GM19397 (cell line): ENCODE measurements around the gene DPEP1.
"Not testable (repeated sequence)": the region's sequence is repeated elsewhere in the genome, so short reads cannot be mapped to it uniquely, and the experiment has no call there.

Source experiments
- ATAC-seq: cut with Tn5 transposase; IDR thresholded peaks from one replicate; pipeline ENCODE4 v1.9.1; 2021; ENCODE audit warnings: mild to moderate bottlenecking, moderate library complexity; ENCODE audit not compliant: unreplicated experiment

The DPEP1 gene

DNA sequence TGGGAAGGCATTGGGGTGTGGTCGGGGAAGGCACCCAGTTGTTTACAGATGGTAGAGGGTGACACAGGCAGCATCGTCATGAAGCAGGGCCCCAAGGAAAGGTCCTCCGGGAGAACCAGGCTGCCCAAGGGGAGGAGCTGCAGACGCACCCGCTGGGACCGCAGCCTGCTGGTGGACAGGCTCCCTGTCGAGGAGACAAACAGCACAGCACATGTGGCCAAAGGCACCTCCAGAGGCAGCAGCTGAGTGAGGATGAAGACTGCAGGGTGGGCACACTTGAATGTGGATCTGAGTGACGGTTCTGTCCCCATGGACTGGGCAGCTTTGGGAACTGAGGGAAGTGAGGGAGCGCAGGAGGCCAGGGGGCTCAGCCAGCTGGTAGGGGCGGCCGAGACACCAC, 31.7 kb downstream of the DPEP1 start:
- ATAC-seq, result no peak

DNA sequence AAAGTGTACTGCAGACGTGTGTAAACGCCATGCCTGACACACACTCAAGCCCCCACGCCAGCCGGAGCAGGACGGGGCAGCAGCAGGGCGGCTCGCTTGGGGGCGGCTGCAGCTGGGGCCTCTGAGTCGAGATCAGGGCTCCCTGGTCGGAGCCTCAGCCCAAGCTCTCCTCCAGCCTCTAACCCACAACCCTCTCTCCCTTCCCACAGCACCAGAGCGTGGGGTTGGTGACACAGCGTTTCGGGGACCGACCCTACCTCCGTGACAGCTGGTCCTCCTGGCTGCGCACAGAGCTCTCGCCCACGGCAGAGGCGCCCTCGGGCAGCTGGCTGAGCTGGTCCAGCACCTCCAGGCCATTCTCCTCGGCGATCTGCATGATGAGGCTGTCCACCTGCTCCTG, 32.8 kb downstream of the DPEP1 start:
- ATAC-seq, result no peak

DNA sequence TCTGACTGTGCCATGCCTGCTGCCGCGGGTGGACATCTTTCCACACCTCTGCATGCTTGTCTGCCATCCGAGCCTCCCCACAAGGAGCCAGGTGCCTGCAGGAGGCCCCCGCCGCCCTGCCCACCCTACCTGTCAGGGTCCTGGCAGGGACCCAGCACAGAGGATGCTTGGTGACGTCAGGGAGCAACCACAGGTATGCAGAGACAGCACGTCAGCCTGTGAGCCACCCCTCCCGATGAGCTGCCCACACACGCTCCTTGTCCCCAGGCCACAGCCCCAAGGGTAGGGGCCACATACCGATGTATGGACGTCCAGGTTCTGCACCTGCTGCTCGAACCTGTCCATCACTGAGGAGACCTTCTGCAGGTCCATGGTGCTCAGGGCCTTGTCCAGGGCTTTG, 33.5 kb downstream of the DPEP1 start:
- no peak for ATAC-seq

DNA sequence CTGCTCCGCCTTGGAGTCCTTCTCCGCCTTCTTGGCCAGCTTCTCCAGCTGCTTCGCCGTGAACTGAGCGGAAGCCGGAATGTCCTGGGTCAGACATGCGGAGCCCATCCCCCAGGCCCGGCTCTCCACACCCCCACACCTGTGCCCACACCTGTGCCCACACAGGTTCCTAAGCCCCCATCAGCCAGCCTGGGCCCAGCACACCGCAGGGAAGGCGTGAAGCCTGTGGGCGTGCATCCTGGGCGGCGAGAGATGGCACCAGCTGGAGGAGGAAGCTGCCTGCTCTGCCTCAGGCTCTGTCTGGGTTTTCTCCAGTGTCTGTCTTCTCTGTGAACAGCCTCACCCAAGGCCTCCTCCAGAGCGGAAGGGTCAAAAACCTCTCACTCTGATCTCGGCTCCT, 38.1 kb downstream of the DPEP1 start:
- ATAC-seq, result no peak

DNA sequence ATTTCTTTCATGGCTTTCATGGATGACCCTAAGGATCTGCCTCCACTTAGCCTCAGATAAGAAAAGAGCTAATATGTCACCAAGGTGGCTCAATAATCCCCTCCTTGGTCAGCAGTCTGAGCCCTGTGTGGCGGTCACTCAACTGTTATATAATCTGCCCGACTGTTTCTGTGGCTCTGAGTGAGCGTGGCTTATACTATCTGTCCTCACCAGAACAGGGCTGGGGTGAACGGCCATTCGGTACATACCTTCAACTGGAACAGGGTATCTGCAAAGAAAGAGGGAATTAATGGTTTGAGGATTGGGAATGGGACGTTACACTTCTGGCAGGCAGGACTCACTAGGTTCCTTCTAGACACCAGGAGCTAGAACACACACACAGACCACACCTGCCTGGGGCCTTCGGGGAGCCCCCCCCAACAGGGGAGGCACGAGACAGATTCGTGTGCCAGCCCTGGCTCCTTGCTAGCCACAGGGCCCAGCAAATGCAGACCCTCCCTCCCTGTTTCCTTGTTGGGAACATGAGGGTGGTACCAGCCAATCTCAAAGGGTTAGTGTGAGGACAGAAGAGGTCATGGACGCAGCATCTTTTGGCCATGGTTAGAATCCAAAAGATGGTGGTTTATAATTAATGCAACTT, 40.3 kb downstream of the DPEP1 start:
- no peak for ATAC-seq

DNA sequence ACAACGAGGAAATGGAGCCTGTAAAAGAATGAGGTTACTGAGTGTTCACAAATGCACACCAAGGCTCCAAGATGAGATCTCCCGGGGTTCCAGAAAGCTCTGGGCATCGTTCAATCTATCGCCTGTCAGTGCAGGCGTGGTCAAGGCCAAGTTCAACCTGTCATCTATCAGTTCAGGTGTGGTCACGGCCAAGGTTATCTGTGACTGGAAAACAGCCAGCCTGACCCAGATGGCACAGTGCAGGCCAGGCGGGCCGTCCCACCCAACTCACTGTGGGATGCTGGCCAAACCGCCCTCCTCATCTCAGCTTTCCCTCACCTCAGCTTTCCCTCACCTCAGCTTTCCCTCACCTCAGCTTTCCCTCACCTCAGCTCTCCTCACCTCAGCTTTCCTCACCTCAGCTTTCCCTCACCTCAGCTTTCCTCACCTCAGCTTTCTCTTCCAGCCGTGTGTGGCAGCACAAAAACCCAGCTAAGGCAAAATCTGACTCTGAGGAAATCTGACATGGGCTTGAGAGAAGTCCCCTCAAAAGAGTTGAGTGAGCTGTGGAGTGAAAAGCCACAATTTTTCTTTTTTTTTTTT, 41.7 kb downstream of the DPEP1 start:
- ATAC-seq, result no peak

DNA sequence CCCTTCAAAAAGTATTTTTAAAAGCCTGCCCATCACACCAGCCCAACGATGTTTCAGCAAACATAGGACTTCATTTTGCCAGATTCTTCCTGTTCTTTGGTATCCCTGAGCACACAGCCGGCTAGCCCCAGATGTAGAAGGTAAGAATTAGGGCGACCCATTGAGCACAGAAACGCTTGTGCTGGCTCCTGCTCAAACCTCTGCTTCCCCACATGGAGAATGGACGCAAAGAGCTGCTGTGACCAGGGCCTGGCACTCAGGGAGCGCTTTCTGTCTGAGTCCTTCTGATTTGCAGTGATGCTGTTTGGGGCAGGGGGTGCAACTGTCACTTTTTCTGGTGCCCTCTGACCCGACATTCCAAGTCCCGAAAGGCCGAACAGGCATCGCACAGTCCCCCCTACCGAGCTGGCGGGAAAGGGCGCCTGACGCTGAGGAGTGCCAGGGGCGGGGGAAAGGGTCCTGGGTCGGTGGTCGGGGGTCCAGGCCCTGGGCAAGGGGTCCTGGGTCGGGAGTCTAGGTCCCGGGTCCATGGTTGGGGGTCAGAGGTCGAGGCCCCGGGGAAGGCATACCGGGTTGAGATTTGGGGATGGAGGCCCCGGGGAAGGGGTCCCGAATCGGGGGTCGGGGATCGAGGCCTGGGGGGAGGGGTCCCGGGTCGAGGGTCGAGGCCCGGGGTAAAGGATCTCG, 43.1 kb downstream of the DPEP1 start:
- ATAC-seq, result no peak

DNA sequence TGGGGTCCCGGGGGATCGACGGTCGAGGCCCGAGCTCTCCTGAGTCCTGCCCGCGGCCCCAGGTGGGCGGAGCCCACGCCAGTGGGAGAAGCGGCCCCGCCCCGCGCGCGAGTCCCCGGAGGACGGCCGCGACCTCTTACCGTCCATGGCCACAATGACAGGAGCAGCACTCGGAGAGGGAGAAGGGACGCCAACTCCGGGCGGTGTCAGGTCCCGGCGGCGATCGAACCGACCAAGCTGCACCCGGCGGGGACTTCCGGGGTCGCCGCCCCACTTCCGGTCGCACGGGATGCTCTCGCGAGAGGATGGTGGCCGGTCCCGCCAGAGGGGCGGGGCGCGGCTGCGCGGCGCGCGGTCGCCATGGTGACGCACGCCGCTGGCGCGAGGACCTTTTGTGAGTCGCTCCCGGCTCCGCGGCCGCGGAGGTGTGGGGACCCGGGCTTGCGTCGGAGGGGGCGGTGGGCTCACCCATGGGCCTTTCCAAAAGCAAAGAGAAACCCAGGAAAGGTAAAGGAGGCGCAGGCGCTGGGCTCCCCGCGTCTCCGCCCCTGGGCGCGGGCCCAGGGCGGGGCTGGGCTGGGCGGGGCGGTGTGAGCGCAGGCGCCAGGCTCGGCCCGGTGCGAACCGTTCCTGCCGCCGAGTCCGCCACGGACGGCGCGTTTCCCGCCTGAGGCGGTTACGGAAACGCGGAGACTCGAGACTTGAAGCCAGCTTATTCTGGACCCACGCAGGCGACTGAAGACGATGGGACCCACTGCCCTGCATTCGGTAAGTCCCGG, 44.2 kb downstream of the DPEP1 start, which contains the start of the genes CHMP1A and SPATA33:
Gene CHMP1A, minus strand, starts transcription at position 267 of the 779 bp plus-strand sequence. Its CDS starts 120 bp downstream, at position 147.
Gene SPATA33, plus strand, starts transcription at position 395 of the 779 bp plus-strand sequence. Its CDS starts 76 bp downstream, at position 471.
- peak; percentile 89 for ATAC-seq

DNA sequence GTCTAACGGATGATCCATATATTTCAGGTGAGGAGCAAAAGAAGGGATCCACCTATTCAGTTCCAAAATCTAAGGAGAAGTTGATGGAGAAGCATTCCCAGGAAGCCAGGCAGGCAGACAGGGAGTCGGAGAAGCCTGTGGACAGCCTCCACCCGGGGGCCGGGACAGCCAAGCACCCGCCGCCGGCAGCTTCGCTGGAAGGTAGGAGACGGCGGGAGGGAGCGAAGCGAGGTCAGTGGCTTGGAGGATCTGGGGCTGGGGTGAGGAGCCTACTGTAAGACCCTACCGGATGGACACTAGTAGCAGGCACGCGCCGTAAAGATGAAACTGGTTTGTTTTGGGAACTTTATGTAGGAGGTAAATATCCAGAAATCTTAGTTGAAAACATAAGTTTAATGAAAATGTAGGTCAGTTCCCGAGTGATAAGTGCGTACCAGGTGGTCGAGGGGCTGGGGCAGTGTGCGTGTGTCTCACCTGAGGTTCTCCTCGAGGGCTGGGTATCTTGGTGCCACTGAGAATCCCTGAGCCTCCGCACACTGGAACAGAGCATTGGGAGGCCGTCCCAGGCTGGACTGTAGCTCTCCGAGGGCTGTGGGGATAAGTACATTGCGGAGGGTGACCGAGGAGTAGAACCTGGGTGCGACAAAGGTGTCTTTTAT, 44.9 kb downstream of the DPEP1 start:
- ATAC-seq, result no peak

DNA sequence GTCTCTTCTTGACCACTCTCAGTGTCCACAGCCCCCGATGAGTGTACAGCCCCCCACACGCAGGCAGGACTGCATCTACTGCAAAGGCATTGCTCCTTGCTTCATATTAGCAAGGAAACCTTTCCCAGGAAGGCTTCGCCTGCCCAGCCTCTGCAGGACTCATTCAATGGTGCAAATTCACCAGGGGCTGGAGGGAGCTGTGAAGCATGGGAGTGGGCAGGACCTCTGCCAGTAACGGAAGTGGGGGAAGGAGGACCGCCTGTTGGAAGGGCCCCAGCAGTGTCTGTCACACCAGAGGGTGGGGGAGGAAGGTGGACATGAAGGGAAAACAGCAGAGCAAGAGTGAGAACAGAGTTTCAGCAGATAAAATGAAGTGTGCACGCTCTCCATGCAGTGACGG, 46.7 kb downstream of the DPEP1 start:
- no peak for ATAC-seq

DNA sequence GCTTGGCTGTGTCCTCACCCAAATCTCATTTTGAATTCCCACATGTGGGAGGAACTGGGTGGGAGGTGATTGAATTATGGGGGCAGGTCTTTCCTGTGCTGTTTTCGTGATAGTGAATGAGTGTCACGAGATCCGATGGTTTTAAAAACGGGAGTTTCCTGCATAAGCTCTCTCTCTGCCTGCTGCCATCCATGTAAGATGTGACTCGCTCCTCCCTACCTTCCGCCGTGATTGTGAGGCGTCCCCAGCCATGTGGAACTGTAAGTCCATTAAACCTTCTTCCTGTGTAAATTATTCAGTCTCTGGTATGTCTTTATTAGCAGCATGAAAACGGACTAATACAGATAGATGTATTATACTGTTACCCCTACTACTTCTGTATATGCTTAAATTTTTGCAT, 47.8 kb downstream of the DPEP1 start:
- ATAC-seq, result no peak

DNA sequence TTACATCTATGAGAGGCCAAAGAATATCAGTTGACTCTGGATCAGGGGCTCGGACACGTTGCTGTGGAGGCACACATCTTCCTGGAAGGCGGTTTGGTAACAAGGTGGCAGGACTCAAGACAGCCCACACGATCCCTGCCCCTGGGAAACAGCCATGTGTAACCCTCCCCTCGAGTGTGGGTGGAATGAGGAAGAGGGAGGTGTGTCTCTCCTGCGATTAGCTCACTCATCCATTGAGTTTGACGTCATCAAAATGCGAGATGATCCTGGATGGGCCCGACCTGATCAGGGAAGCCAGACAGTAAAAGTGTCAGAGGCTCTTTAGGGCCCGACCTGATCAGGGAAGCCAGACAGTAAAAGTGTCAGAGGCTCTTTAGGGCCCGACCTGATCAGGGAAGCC, 50.8 kb downstream of the DPEP1 start:
- ATAC-seq, result not testable (repeated sequence)

DNA sequence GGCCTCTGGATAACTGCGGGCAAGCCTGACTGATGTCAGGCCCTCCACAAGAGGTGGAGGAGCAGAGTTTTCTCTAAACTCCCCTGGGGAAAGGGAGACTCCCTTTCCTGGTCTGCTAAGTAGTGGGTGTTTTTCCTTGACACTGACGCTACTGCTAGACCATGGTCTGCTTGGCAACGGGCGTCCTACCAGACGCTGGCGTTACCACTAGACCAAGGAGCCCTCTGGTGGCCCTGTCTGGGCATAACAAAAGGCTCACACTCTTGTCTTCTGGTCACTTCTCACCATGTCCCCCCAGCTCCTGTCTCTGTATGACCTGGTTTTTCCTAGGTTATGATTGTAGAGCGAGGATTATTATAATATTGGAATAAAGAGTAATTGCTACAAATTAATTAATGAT, 53.6 kb downstream of the DPEP1 start:
- not testable (repeated sequence) for ATAC-seq

DNA sequence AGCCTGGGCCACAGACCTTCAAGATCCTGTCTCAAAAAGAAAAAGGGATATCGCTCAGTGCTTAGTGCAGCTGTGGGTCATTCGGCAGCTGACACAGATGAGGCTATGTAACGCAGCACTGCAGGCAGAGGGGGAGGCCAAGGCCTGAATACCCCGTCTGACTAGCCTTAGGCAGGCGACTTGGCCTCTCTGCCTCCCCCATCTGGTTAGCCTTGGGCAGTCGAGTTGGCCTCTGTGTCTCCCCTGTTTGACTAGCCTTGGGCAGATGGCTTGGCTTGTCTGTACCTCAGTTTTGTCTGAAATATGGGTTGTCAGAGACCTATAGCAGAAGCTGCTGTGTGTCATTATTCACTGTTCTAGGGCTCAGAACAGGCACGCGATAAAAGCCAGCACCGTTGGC, 54.2 kb downstream of the DPEP1 start:
- no peak for ATAC-seq

DNA sequence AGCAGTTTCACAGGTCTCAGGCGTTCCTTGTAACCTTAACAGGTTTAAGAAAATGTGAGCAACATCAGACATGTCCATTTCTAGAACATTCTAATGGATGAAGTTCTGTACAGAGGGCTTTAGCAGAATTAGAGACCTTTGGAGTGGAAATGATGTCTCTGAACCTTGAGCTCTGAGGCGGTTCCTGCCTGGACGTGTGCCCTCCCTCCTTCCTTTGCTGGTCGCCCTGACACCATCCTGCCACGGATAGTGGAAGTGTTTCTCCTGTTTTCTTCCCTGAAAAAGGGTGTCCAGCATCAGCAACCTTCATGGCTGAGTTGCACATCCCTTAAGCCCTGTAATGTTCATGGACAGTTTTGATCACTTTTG, 55.3 kb downstream of the DPEP1 start:
- ATAC-seq, result no peak

DNA sequence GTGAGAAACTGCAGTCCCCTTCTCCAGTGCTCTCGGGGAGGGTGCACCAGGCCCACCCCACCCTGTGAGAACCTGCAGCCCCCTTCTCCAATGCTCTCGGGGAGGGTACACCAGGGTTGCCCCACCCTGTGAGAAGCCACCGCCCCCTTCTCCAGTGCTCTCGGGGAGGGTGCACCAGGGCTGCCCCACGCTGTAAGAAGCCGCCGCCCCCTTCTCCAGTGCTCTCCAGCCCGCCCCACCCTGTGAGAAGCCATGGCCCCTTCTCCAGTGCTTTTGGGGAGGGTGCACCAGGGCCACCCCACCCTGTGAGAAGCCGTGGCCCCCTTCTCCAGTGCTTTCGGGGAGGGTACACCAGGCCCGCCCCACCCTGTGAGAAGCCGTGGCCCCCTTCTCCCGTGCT, 56.3 kb downstream of the DPEP1 start:
- ATAC-seq, result no peak

DNA sequence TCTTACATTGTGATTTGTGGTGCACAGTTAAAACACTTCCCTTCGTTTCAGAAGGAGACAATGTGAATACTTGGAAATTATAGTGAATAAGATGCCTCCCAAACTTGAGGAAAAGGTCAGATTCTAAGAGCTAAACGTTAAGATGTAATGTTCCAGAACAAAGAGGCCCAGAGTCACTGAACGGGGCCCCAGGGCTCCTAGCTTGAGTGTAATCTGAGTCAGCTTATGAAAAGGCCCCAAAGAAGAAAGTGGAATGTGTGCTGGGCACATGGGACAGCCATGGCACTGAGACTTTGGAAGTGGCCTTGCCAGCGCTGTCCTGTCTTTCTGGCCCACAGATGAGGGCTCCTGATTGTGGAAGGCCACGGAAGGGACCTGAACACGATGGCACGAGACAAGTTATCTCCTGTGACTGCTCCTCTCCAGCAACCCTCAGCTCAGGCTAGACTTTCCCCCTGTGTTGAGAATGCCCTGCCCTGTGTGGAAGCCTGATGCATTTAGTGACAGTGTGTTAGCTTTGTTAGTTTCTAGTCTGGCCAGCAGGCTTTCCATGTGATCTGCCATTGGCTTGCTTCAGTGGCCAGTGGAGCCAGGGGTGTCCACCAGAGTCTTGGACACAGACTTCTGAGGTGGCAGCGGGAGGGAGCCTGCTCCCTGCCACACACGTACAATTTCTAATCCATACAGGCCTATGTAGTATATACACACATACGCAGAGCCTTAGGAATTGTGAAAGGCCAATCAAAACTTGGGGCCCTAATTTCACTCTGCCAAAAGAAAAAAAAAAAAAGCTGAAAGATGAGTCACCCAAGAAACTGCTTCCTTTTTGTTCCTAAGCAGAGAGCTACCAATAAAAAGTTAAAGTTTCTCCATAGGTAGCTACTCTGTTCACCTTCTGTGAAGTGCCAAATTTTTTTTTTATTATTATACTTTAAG, 57.3 kb downstream of the DPEP1 start:
- no peak for ATAC-seq

DNA sequence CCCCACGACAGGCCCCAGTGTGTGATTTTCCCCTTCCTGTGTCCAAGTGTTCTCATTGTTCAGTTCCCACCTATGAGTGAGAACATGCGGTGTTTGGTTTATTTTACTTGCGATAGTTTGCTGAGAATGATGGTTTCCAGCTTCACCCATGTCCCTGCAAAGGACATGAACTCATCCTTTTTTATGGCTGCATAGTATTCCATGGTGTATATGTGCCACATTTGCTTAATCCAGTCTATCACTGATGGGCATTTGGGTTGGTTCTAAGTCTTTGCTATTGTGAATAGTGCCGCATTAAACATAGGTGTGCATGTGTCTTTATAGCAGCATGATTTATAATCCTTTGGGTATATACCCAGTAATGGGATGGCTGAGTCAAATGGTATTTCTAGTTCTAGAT, 58.1 kb downstream of the DPEP1 start:
- ATAC-seq, result not testable (repeated sequence)

DNA sequence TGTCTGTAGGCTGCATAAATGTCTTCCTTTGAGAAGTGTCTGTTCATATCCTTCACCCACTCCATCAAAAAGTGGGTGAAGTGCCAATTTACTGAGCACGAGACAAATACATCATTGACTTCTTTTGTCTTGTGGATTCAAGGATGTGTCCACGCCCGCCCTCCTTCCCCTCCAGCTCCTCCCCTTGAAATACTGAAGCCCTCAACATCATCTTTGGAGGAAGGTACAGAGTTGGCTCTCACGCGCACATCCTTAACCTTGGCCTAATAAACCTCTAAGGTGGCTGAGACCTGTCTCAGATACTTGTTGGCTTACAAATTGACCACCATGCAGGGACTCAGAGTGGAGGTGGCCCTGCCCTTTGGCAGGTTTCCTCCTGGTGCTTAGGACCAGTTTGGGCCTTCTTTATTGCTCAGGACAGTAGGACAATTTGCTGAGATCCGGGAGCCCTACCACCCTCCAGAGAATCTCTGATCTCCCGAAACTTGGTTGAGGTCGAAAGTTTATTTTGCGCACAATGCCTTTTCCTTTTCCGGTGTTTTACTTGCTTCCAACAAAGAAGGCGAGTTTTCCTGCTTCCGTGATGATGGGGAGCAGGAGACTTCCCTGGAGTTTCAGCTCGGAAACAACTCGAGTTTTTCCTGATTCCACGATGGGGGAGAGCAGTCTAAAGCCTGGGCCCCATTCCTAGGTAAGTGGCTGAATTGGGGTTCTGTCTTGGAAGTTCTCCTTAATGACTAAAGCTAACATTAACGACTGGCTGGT, 58.9 kb downstream of the DPEP1 start:
- no peak for ATAC-seq
